GM12864 (cell line): ENCODE measurements around the gene RPRD1B.

Experiments used
- DNase-seq: peaks from one replicate; pipeline ENCODE4 v3.0.0-alpha.2; 2011; ENCODE audit warnings: low read depth
- H3K4me3 ChIP-seq: 2 replicates; pipeline ENCODE4 v1.5.1; 2011; ENCODE audit warnings: mild to moderate bottlenecking, low read depth, low read length, control low read depth
- CTCF ChIP-seq: IDR thresholded peaks from 2 replicates; pipeline ENCODE4 v1.5.1; 2011; ENCODE audit warnings: low read depth, mild to moderate bottlenecking, moderate library complexity, low read length, control low read depth, inconsistent platforms; ENCODE audit errors: missing control alignments

The RPRD1B gene

GRCh38 chr20:38063911-38064530 lies 30.5 kb downstream of the RPRD1B start:
- TF ChIP-seq CTCF = no peak
- peak overlapping the region; percentile 9; the same call in 1 of the 2 replicates for H3K4me3 ChIP-seq
- DNase-seq = no peak

- DNase-seq = no peak
- no peak overlapping the region for H3K4me3 ChIP-seq
- no peak for TF ChIP-seq CTCF
Measured at GRCh38 chr20:38065764-38066375, 32.3 kb downstream of the RPRD1B start.

- no peak for DNase-seq
- H3K4me3 ChIP-seq = no peak overlapping the region
- no peak for TF ChIP-seq CTCF
Measured at GRCh38 chr20:38066969-38067716, 33.6 kb downstream of the RPRD1B start.

- H3K4me3 ChIP-seq = no peak overlapping the region
- no peak for DNase-seq
- TF ChIP-seq CTCF = no peak
Measured at GRCh38 chr20:38067717-38068365, 34.3 kb downstream of the RPRD1B start.

- DNase-seq = no peak
- H3K4me3 ChIP-seq = no peak overlapping the region
- no peak for TF ChIP-seq CTCF
Measured at GRCh38 chr20:38072898-38073297, 39.4 kb downstream of the RPRD1B start.

- DNase-seq = no peak
Measured at GRCh38 chr20:38073307-38074071, 39.9 kb downstream of the RPRD1B start.

More at GRCh38 chr20:38073307-38074071, 39.9 kb downstream of the RPRD1B start:
- H3K4me3 ChIP-seq = no peak overlapping the region
- TF ChIP-seq CTCF = peak; percentile 81
